Stimulated activated CD8-positive, alpha-beta memory T cell treated with anti-CD3 and anti-CD28 coated beads, Interleukin-4, amount 100 ng/mL, for 24 hours (primary cell): Measurements from ENCODE around the gene FOXD4L1.
"Not testable (repeated sequence)": the region's sequence is repeated elsewhere in the genome, so short reads cannot be mapped to it uniquely, and the experiment has no call there.

Experiments
- DNase-seq: peaks from one replicate; pipeline ENCODE4 v3.0.0-alpha.2; 2020; ENCODE audit warnings: low read depth

The FOXD4L1 gene

GRCh38 chr2:113524986-113525385 lies 26.5 kb downstream of the FOXD4L1 start:
- DNase-seq = not testable (repeated sequence)

GRCh38 chr2:113527350-113528045 lies 29.0 kb downstream of the FOXD4L1 start:
- not testable (repeated sequence) for DNase-seq

GRCh38 chr2:113528126-113528525 lies 29.7 kb downstream of the FOXD4L1 start:
- not testable (repeated sequence) for DNase-seq

- not testable (repeated sequence) for DNase-seq
These were observed 30.4 kb downstream of the FOXD4L1 start for GRCh38 chr2:113528904-113529303.

- DNase-seq = not testable (repeated sequence)
These were observed 34.5 kb downstream of the FOXD4L1 start for GRCh38 chr2:113532991-113533390.

- not testable (repeated sequence) for DNase-seq
These were observed 38.1 kb downstream of the FOXD4L1 start for GRCh38 chr2:113536573-113536972.

GRCh38 chr2:113540834-113541203 lies 42.4 kb downstream of the FOXD4L1 start:
- DNase-seq = not testable (repeated sequence)

GRCh38 chr2:113541204-113541975 lies 42.9 kb downstream of the FOXD4L1 start:
- not testable (repeated sequence) for DNase-seq

GRCh38 chr2:113541976-113542485 lies 43.6 kb downstream of the FOXD4L1 start:
- DNase-seq = not testable (repeated sequence)

GRCh38 chr2:113542529-113542928 lies 44.1 kb downstream of the FOXD4L1 start:
- not testable (repeated sequence) for DNase-seq
